ENCODE results near the gene SNRPN.

GRCh38 chr15:24944954-24945353 is 9.8 kb upstream of the SNRPN start:
- no peak for TF ChIP-seq CTCF (IDR thresholded peaks at IDR 0.05)
- TF ChIP-seq EP300 (IDR thresholded peaks at IDR 0.05): no peak
